Body of pancreas (tissue), 4 donors: ENCODE results near the gene NAIF1. TPM values are rescaled to one million over a fixed set of nuclear protein-coding genes. Genes with fewer than 3 reads are reported as not detected.

ENCODE experiments used
- ATAC-seq: fragments of 150-250 bp; one replicate; pipeline ENCODE4 v1.9.1; 2016
- DNase-seq, 4 donors: peaks; one replicate each; pipeline ENCODE4 v3.0.0-alpha.2; 2019
- H3K27ac ChIP-seq, 4 donors: fragments of 200-600 bp; sonication (generic); 1 replicate in 3 of 4; 2 replicates in 1 of 4; pipeline versions ENCODE4 v1.5.1 to v1.6.1; 2016 to 2019; ENCODE audit warnings: mild to moderate bottlenecking in 1 of 4, mixed read lengths in 1 of 4, moderate library complexity in 1 of 4
- H3K27me3 ChIP-seq, 2 donors: fragments of 200-600 bp; sonication (generic); one replicate each; pipeline ENCODE4 v1.6.0; 2016; ENCODE audit warnings: mild to moderate bottlenecking in 1 of 2
- H3K36me3 ChIP-seq, 2 donors: fragments of 200-600 bp; sonication (generic); replicated peaks in 1 of 2; 2 replicates each; pipeline ENCODE4 v1.5.1; 2016; ENCODE audit warnings: low read depth in 2 of 2; ENCODE audit not compliant: insufficient read depth in 1 of 2
- H3K4me1 ChIP-seq: fragments of 200-600 bp; sonication (generic); one replicate; pipeline ENCODE4 v1.6.0; 2016
- H3K4me3 ChIP-seq, 2 donors: fragments of 200-600 bp; sonication (generic); 1 replicate in 1 of 2; 2 replicates in 1 of 2; pipeline ENCODE4 v1.5.1; 2016 to 2019
- H3K9me3 ChIP-seq, 3 donors: fragments of 200-600 bp; sonication (generic); 1 replicate in 2 of 3; 2 replicates in 1 of 3; pipeline ENCODE4 v1.5.1; 2016
- POLR2A ChIP-seq, 3 donors: fragments of 450-650 bp; IDR thresholded peaks; one replicate each; pipeline ENCODE4 v1.6.1; 2016; ENCODE audit warnings: antibody characterized with exemption in 3 of 3, mild to moderate bottlenecking in 2 of 3
- WGBS, 2 donors: methylation state at CpG; one replicate each; pipeline ENCODE4 v1.1.5; 2017; 5-methylcytosine and 5-hydroxymethylcytosine counted together
- intact Hi-C: fragments of 100-400 bp; cut with DNase I; formaldehyde crosslinking; loops from one replicate; pipeline ENCODE4 v1.15.1; 2023
- total RNA-seq, 2 donors: library from RNA; depleted of rRNA; stranded (reverse); fragments of >200 nt; gene quantifications; one replicate each; pipeline ENCODE4 v1.1.0, GENCODE V29; 2016
- TF ChIP-seq, protein P1 (sequence below), 7 experiments: fragments of 450-650 bp in 4 of 7; fragments of 200-600 bp in 3 of 7; sonication (generic) in 3 of 7; IDR thresholded peaks; one replicate each; pipeline ENCODE4 v1.5.1; 2016 to 2019; ENCODE audit warnings: antibody characterized with exemption in 7 of 7

Gene NAIF1
- total RNA-seq = 1 to 10 TPM; 1.3 to 4.9 TPM

GRCh38 chr9:128066713-128067644 is at the start of gene NAIF1:
Gene NAIF1, minus strand, starts transcription at chr9:128067320. Its CDS starts 219 bp downstream, at chr9:128067101.
- WGBS, 2 donors = 9 to 27% methylated on average over 32 to 46 of the region's 54 CpGs
- Histone ChIP-seq H3K27ac (peak within 1 kb of the TSS; percentile 96 to 100 (median 98)), H3K4me3 (peak within 1 kb of the TSS; percentile 66 to 86), H3K9me3 (no peaks in the 10 kb centered on the region), H3K4me1 (peaks cover 49% of the 10 kb centered on the region), H3K27me3 (no peaks in the 10 kb centered on the region), H3K36me3 (no peaks in the 10 kb centered on the region)
- ATAC-seq (peak; percentile 85), DNase-seq (peak; percentile 97 to 99 (median 98))
- TF ChIP-seq POLR2A (IDR thresholded peaks at IDR 0.05) = peak in 2 of 3 donors; percentile 60 to 61
- TF ChIP-seq, protein P1, sequence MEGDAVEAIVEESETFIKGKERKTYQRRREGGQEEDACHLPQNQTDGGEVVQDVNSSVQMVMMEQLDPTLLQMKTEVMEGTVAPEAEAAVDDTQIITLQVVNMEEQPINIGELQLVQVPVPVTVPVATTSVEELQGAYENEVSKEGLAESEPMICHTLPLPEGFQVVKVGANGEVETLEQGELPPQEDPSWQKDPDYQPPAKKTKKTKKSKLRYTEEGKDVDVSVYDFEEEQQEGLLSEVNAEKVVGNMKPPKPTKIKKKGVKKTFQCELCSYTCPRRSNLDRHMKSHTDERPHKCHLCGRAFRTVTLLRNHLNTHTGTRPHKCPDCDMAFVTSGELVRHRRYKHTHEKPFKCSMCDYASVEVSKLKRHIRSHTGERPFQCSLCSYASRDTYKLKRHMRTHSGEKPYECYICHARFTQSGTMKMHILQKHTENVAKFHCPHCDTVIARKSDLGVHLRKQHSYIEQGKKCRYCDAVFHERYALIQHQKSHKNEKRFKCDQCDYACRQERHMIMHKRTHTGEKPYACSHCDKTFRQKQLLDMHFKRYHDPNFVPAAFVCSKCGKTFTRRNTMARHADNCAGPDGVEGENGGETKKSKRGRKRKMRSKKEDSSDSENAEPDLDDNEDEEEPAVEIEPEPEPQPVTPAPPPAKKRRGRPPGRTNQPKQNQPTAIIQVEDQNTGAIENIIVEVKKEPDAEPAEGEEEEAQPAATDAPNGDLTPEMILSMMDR (IDR thresholded peaks at IDR 0.05) = peak in 1 of 7 experiments; percentile 20
- intact Hi-C loops = no loop called here

GRCh38 chr9:128116104-128117083 is 49.3 kb upstream of the NAIF1 start:
- WGBS, 2 donors = 84 to 85% methylated on average over 14 to 16 of the region's 16 CpGs
- peaks cover 0 to 6% of the 10 kb centered on the region in 2 donors for H3K36me3 ChIP-seq
- peaks cover 62% of the 10 kb centered on the region for H3K4me1 ChIP-seq
- no peak overlapping the region for H3K4me3 ChIP-seq
- peak overlapping the region; percentile 79 to 95 (median 92) for H3K27ac ChIP-seq
- no peak for TF ChIP-seq POLR2A (IDR thresholded peaks at IDR 0.05)
- TF ChIP-seq, protein P1 (IDR thresholded peaks at IDR 0.05) = no peak
- intact Hi-C loops = no loop called here
- peak in 2 of 4 donors; percentile 3 to 22 for DNase-seq
- no peak for ATAC-seq
- H3K9me3 ChIP-seq = no peaks in the 10 kb centered on the region
- no peaks in the 10 kb centered on the region for H3K27me3 ChIP-seq

GRCh38 chr9:128115187-128116103 is 48.3 kb upstream of the NAIF1 start:
- 34 to 44% methylated on average over 21 to 26 of the region's 26 CpGs for WGBS, 2 donors
- no peak overlapping the region for H3K4me3 ChIP-seq
- peaks cover 67% of the 10 kb centered on the region for H3K4me1 ChIP-seq
- peak; percentile 85 for ATAC-seq
- no peaks in the 10 kb centered on the region for H3K27me3 ChIP-seq
- peak; percentile 22 to 71 (median 68) for TF ChIP-seq POLR2A (IDR thresholded peaks at IDR 0.05)
- TF ChIP-seq, protein P1 (IDR thresholded peaks at IDR 0.05) = no peak
- H3K27ac ChIP-seq = peak overlapping the region; percentile 79 to 95 (median 92)
- intact Hi-C loops = no loop called here
- H3K36me3 ChIP-seq = peaks cover 0 to 2% of the 10 kb centered on the region in 2 donors
- H3K9me3 ChIP-seq = no peaks in the 10 kb centered on the region
- DNase-seq = peak; percentile 89 to 95 (median 94)
